HTERT RPE-1 (cell line): Measurements from ENCODE around the gene RRBP1.

ENCODE experiments used
- in situ Hi-C: fragments of 300-500 bp; cut with MboI; formaldehyde crosslinking; loops from 4 replicates; pipeline ENCODE4 v1.14.3; 2020; ENCODE audit warnings: low sequenced_read_pairs

Gene RRBP1, protein sequence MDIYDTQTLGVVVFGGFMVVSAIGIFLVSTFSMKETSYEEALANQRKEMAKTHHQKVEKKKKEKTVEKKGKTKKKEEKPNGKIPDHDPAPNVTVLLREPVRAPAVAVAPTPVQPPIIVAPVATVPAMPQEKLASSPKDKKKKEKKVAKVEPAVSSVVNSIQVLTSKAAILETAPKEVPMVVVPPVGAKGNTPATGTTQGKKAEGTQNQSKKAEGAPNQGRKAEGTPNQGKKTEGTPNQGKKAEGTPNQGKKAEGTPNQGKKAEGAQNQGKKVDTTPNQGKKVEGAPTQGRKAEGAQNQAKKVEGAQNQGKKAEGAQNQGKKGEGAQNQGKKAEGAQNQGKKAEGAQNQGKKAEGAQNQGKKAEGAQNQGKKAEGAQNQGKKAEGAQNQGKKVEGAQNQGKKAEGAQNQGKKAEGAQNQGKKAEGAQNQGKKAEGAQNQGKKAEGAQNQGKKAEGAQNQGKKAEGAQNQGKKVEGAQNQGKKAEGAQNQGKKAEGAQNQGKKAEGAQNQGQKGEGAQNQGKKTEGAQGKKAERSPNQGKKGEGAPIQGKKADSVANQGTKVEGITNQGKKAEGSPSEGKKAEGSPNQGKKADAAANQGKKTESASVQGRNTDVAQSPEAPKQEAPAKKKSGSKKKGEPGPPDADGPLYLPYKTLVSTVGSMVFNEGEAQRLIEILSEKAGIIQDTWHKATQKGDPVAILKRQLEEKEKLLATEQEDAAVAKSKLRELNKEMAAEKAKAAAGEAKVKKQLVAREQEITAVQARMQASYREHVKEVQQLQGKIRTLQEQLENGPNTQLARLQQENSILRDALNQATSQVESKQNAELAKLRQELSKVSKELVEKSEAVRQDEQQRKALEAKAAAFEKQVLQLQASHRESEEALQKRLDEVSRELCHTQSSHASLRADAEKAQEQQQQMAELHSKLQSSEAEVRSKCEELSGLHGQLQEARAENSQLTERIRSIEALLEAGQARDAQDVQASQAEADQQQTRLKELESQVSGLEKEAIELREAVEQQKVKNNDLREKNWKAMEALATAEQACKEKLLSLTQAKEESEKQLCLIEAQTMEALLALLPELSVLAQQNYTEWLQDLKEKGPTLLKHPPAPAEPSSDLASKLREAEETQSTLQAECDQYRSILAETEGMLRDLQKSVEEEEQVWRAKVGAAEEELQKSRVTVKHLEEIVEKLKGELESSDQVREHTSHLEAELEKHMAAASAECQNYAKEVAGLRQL (N-terminal part only)

GRCh38 chr20:17682103-17682888, at the start of gene RRBP1:
RRBP1 (minus strand) TSS chr20:17682242; CDS start chr20:17660507, 21,735 bp downstream.
- in situ Hi-C loops, result no loop called here

- in situ Hi-C loops, result no loop called here
Measured at GRCh38 chr20:17731233-17731632, 49.2 kb upstream of the RRBP1 start.

- in situ Hi-C loops, result no loop called here
Measured at GRCh38 chr20:17730071-17730470, 48.0 kb upstream of the RRBP1 start.

DNA sequence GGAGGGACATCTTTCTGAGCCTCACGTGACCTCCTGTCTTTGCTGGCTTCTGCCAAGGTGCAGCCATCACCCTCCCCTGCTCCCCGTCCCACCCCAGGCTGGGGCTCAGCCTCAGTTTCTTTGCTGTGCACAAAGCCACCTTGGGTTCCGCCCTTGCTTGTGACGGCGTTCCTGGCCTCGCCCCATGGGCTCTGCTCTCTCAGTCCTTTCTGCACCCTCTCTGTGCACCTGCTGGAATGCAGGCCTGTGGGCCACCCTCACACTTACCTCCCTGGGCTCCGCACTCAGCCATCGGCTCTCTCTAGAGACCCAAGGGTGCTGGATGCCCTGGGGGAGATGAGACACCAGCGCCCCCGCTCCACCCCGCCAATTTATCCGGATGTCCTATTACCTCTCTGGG, 46.0 kb upstream of the RRBP1 start:
- in situ Hi-C loops, result no loop called here

GRCh38 chr20:17727351-17727750, 45.3 kb upstream of the RRBP1 start:
- in situ Hi-C loops, result no loop called here

DNA sequence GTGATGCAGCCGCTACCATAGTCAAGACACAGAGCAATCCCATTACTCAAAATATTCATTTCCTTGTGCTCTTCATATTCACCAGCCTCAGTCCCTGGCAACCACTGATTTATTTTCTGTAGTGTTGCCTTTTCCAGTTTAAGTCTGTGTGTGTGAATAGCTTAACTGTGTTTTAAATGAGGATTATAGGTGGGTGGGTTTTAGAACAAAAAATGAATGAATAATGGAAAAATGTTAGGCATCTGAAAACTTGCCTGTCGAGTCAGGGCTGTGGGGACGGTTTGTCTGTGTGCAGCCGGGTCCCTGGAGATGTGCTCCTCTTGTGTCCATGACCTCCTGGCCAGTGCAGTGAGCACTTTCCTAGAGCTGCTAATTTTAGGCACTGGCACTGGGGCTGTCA, 44.9 kb upstream of the RRBP1 start:
- in situ Hi-C loops, result no loop called here

GRCh38 chr20:17725094-17725835, 43.2 kb upstream of the RRBP1 start:
- in situ Hi-C loops, result no loop called here

- in situ Hi-C loops, result no loop called here
Measured at GRCh38 chr20:17723301-17723691, 41.3 kb upstream of the RRBP1 start.

- in situ Hi-C loops, result no loop called here
Measured at GRCh38 chr20:17722493-17723300, 40.7 kb upstream of the RRBP1 start.

DNA sequence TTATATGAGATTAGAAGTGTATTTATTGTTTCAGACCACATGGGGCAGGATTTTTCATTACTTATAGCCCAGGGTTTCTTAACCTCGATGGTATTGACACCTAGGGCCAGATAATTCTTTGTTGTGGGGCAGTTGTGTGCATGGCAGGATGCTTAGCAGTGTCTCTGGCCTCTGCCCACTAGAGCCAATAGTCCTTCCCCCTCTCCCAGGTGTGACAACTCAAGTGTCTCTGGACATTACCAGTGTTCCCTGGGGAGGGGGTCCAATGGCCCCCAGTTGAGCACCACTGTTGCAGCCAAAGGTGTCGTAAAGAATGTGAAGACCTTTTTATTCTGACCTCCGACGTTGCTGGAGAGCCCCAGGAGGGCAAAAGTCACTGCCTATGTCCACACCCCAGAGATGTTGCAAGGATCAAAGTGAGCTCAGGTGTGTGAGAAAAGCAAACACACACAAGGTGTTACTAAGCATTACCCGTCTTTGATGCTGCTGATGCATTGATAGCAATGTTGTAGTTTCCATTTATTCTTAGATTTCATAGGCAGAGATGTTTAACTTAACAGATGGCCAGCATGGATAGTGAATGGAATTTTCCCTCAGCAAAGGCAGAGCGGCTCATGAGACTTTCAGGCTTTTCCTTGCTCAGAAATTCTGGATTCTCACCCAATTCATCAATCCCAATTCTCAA, 39.9 kb upstream of the RRBP1 start:
- in situ Hi-C loops, result no loop called here

DNA sequence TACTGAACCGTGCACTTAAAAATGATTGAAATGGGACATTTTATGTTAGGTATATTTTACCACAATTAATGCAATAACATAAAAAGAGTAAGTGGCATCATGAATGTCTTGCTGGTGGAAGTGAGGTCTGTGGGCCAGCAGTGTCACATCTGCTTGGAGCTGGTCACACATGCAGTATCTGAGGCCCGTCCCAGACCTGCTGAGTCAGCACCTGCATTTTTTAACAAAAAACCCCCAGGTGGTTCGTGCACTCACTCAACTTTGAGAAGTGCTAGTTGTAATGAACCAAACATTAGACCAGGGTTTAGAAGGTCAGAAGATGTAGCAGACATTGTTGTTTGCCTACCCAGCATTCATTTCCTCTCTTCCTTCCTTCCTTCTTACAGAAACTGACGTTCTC, 38.7 kb upstream of the RRBP1 start:
- in situ Hi-C loops, result no loop called here

- in situ Hi-C loops, result no loop called here
Measured at GRCh38 chr20:17716331-17716730, 34.3 kb upstream of the RRBP1 start.

DNA sequence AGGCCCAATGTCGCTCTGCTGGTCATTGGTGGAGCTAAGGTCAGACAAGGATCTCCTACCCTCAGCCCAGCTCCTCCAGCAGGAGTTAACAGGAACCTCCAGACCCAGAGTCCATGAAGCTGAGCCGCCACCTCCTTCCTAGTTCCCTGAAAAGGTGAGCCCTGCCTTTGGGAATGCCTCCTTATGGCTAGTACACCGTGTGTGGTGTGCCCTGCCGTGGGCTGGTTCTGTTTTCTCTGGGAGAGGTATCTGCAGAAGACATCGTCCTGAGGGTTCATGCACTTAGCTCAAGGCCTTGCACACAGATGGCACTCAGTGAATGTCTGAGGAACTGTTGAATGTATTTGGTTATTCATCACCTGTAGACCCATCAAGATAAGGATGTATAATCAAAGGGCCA, 33.0 kb upstream of the RRBP1 start:
- in situ Hi-C loops, result no loop called here

DNA sequence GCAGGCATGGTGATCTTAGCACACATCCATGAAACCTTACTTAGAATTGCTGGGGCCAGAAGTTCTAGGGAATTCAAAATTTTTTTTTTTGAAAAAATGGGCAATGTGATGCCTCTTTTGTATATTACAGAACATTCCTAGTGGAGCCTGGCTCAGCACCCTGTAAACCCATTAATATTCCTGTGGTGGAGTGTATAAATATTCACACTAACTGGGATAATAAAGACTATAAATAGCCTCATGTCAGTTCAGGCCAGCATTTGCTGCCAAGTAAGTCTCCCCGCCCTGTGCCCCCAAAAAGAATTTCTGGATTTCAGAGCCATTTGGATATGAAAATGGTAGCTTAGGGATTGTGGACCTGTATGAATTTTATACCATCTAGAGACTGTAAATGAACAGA, 32.6 kb upstream of the RRBP1 start:
- in situ Hi-C loops, result no loop called here

GRCh38 chr20:17712708-17713107, 30.7 kb upstream of the RRBP1 start:
- in situ Hi-C loops, result no loop called here

GRCh38 chr20:17712201-17712600, 30.2 kb upstream of the RRBP1 start:
- in situ Hi-C loops, result no loop called here

- in situ Hi-C loops, result no loop called here
Measured at GRCh38 chr20:17711267-17711627, 29.2 kb upstream of the RRBP1 start.
